Lung (tissue), 12 donors: Measurements from ENCODE around the gene HIRA. TPM values are rescaled to one million over a fixed set of nuclear protein-coding genes. Genes with fewer than 3 reads are reported as not detected.

Experiments used
- ATAC-seq: fragments of 200-7000 bp; cut with Tn5 transposase; one replicate; pipeline ENCODE4 v1.9.1; 2020; ENCODE audit warnings: moderate number of reproducible peaks; ENCODE audit not compliant: insufficient read depth, low FRiP score
- DNase-seq, 3 donors: peaks; one replicate each; pipeline ENCODE4 v3.0.0-alpha.2; 2013 to 2017
- H3K27ac ChIP-seq, 2 donors: one replicate each; pipeline ENCODE4 v1.5.1; 2013; ENCODE audit warnings: mild to moderate bottlenecking in 2 of 2, moderate library complexity in 2 of 2, control low read depth in 1 of 2, inconsistent platforms in 1 of 2, low read depth in 1 of 2, low read length in 1 of 2
- H3K27me3 ChIP-seq, 3 donors: one replicate each; pipeline ENCODE4 v1.5.1; 2013; ENCODE audit warnings: low read length in 2 of 3; ENCODE audit not compliant: control insufficient read depth in 3 of 3, insufficient read depth in 3 of 3
- H3K36me3 ChIP-seq, 4 donors: one replicate each; pipeline ENCODE4 v1.5.1; 2013; ENCODE audit warnings: low read length in 4 of 4, mild to moderate bottlenecking in 1 of 4, moderate library complexity in 1 of 4; ENCODE audit not compliant: control insufficient read depth in 4 of 4, insufficient read depth in 4 of 4
- H3K4me1 ChIP-seq, 5 donors: one replicate each; pipeline ENCODE4 v1.5.1; 2013; ENCODE audit warnings: low read length in 5 of 5, mild to moderate bottlenecking in 2 of 5, moderate library complexity in 1 of 5; ENCODE audit not compliant: control insufficient read depth in 5 of 5, insufficient read depth in 5 of 5
- H3K4me3 ChIP-seq: one replicate; pipeline ENCODE4 v1.5.1; 2013; ENCODE audit warnings: mild to moderate bottlenecking, control low read depth, moderate library complexity
- H3K9ac ChIP-seq, 2 donors: one replicate each; pipeline ENCODE4 v1.5.1; 2013; ENCODE audit warnings: low read length in 2 of 2, control low read depth in 1 of 2; ENCODE audit not compliant: insufficient read depth in 1 of 2
- H3K9me3 ChIP-seq, 4 donors: one replicate each; pipeline ENCODE4 v1.5.1; 2013; ENCODE audit warnings: low read length in 3 of 4, mild to moderate bottlenecking in 1 of 4, moderate library complexity in 1 of 4; ENCODE audit not compliant: control insufficient read depth in 4 of 4, insufficient read depth in 3 of 4
- CTCF ChIP-seq: IDR thresholded peaks from 2 replicates; pipeline ENCODE4 v1.5.1; 2012; ENCODE audit warnings: mild to moderate bottlenecking; ENCODE audit errors: control extremely low read depth, extremely low read depth
- WGBS, 2 donors: extraction: QIAGEN DNeasy Blood & Tissue Kit; methylation state at CpG; one replicate each; pipeline ENCODE4 v1.1.7; 2013; 5-methylcytosine and 5-hydroxymethylcytosine counted together
- polyA plus RNA-seq, 2 donors: library from polyadenylated mRNA; stranded (reverse); fragments of 200-250 nt; gene quantifications; one replicate each; pipeline ENCODE4 v1.2.1, GENCODE V29; 2013
- total RNA-seq, 2 donors: library from RNA; depleted of rRNA in 1 of 2; stranded (reverse); fragments of >200 nt in 1 of 2; gene quantifications; one replicate each; pipeline ENCODE4 v1.2.1, GENCODE V29; 2014 to 2021
- donor health status: control.
- donor health status: control.
- donor health status: Bipolar disorder and iron deficiency.
- donor health status: healthy.
- donor health status: DM: yes; HTN: yes; CAD: no.

HIRA gene
- total and polyA plus RNA-seq, 4 donors: 7.5 to 27.2 (median 17.3) TPM

- Histone ChIP-seq H3K27me3 (no peaks in the 10 kb centered on the region), H3K4me3 (no peak overlapping the region), H3K9ac (no peak overlapping the region), H3K36me3 (no peaks in the 10 kb centered on the region), H3K4me1 (peaks cover 0 to 7% (median 0%) of the 10 kb centered on the region in 5 donors), H3K9me3 (no peaks in the 10 kb centered on the region), H3K27ac (no peak overlapping the region)
- no peak for ATAC-seq
- no peak for DNase-seq
- TF ChIP-seq CTCF: no peak
- WGBS, 2 donors: 51 to 76% methylated on average over 3 of the region's 3 CpGs
Measured at GRCh38 chr22:19424186-19424500, 7.4 kb downstream of the HIRA start.

GRCh38 chr22:19422440-19423301 lies 8.9 kb downstream of the HIRA start:
- Histone ChIP-seq H3K9me3 (no peaks in the 10 kb centered on the region), H3K36me3 (no peaks in the 10 kb centered on the region), H3K4me3 (no peak overlapping the region), H3K4me1 (peaks cover 0 to 7% (median 0%) of the 10 kb centered on the region in 5 donors), H3K27ac (no peak overlapping the region), H3K9ac (no peak overlapping the region), H3K27me3 (no peaks in the 10 kb centered on the region)
- no peak for ATAC-seq
- no peak for DNase-seq
- 85% methylated on average over 11 of the region's 11 CpGs for whole genome bisulfite sequencing, 2 donors
- TF ChIP-seq CTCF: no peak

GRCh38 chr22:19420321-19420720 lies 11.2 kb downstream of the HIRA start:
- Histone ChIP-seq H3K4me1 (peaks cover 0 to 7% (median 0%) of the 10 kb centered on the region in 5 donors), H3K27ac (no peak overlapping the region), H3K4me3 (no peak overlapping the region), H3K36me3 (no peaks in the 10 kb centered on the region), H3K9ac (no peak overlapping the region), H3K27me3 (no peaks in the 10 kb centered on the region), H3K9me3 (no peaks in the 10 kb centered on the region)
- TF ChIP-seq CTCF: no peak
- ATAC-seq: no peak
- 87 to 95% methylated on average over 6 of the region's 6 CpGs for WGBS, 2 donors
- DNase-seq: no peak
